ENCODE data around the gene SLC10A6.
"Not testable (repeated sequence)": the region's sequence is repeated elsewhere in the genome, so short reads cannot be mapped to it uniquely, and the experiment has no call there.

Gene SLC10A6, protein sequence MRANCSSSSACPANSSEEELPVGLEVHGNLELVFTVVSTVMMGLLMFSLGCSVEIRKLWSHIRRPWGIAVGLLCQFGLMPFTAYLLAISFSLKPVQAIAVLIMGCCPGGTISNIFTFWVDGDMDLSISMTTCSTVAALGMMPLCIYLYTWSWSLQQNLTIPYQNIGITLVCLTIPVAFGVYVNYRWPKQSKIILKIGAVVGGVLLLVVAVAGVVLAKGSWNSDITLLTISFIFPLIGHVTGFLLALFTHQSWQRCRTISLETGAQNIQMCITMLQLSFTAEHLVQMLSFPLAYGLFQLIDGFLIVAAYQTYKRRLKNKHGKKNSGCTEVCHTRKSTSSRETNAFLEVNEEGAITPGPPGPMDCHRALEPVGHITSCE

DNA sequence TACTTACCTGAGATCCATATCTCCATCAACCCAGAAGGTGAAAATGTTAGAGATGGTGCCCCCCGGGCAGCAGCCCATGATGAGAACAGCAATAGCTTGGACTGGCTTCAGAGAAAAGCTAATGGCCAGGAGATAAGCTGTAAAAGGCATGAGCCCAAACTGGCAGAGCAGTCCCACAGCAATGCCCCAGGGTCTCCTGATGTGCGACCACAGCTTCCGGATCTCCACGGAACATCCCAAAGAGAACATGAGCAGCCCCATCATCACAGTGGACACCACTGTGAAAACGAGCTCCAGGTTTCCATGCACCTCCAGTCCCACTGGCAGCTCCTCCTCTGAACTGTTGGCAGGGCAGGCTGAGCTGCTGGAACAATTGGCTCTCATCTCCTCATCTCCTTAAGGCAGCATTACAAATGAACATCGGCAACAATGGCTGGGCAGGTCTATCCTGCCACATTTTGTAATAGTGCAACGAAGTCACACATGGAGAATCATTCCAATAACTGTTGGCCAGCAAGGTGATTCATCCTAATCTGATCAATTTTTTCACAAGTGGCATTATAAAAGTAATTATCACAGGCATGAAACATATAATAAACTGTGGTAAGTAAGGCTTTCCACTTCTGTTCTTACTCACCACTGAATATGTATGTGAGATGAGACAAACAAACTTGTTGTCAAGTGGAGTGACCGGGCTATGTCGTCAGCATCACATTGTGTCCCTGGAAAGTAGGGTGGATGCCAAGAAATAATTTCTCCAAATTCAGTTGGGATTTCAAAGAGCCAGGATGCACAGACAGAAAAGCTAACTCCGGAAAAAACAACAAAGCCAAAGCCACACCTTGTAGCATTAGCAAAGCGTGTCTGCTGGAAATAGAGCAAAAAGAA lies at the start of gene SLC10A6:
Gene SLC10A6 (minus strand): TSS at position 653 of the 888 bp plus-strand sequence. CDS start 269 bp downstream, at position 384.
- no peak for DNase-seq

DNA sequence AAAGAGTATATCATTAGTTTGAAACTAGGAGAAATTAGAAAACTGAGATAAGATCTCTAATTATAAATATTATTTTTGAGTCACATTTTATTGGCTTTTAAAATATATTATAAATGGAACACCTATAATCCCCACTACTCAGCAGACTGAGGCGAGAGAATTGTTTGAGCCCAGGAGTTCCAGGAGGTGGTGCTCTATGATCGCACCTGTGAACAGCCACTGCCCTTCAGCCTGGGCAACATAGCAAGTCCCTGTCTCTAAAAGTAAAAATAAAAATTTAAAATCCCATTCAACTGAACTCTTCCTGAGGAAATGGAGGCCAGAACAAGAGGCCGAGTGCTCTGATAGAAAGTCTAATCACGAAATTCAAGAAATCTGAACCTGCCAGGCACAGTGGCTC lies 49.4 kb upstream of the SLC10A6 start:
- no peak for DNase-seq

DNA sequence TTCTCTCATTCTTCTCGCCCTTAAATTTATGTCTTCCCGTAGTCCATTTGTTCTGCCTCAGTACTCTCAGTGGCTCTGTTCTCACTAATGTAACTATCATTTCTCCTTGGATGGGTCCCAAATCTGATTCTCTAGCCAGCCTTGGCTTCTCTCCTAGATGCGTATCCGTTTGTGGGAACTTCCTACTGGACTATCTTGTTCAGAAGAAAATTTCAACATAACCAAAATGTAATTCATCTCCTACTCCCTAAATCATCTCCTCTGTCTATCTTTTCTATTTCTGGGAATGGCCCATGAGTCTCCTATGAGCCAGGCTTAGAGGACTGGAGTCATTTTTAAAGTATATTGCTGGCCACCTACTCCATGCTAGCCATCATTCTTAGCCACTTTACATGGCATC lies 47.4 kb upstream of the SLC10A6 start:
- no peak for DNase-seq

DNA sequence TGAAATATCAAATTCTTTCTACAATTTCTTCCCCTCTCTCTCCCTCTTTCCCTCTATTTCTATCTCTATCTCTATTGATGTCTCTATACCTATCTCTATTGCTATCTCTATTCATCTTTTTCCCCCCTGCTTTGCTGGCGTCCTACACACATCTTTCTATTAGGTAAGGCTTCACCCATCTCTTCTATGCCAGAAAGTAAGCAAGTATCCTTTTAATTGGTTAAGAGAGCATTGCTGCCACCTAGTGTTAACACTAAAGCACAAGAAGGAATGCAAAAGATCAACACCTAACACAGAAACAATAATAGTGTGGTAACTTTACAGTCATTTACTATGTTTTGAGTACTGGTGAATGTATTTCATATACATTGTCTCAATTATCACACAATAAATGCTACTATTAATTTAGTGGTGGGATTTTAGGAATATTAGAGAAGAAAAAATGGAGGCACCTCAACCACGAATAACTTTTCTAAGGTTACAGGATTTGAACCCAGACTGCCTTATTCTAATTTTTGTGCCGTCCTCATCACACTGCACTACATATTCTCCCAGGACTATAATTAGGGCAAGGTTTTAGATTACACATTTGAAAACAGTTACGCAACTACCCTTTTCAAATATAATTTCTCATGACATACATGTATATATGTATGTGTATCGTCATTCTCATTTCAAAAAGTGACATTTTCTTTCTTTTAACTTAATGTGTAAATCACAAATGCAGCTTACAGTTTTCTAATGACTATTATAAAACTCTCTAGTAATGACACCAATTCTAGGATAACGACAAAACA lies 46.7 kb upstream of the SLC10A6 start:
- peak; percentile 41 for DNase-seq

GRCh38 chr4:86894455-86894854 lies 45.3 kb upstream of the SLC10A6 start:
- no peak for DNase-seq

DNA sequence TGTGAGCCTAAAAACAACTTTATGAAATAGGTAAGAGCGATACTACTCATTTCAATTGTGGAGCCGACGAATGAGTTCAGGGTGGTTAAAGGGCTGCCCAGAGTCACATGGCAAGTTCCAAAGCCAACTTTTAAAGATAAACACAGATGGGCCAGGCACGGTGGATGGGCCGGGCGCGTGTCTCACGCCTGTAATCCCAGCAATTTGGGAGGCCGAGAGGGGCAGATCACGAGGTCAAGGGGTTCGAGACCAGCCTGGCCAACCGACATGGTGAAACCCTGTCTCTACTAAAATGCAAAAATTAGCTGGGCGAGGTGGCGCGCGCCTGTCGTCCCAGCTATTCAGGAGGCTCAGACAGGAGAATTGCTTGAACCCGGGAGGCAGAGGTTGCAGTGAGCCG lies 44.0 kb upstream of the SLC10A6 start:
- DNase-seq = no peak

GRCh38 chr4:86892636-86892960 lies 43.4 kb upstream of the SLC10A6 start:
- DNase-seq = no peak

DNA sequence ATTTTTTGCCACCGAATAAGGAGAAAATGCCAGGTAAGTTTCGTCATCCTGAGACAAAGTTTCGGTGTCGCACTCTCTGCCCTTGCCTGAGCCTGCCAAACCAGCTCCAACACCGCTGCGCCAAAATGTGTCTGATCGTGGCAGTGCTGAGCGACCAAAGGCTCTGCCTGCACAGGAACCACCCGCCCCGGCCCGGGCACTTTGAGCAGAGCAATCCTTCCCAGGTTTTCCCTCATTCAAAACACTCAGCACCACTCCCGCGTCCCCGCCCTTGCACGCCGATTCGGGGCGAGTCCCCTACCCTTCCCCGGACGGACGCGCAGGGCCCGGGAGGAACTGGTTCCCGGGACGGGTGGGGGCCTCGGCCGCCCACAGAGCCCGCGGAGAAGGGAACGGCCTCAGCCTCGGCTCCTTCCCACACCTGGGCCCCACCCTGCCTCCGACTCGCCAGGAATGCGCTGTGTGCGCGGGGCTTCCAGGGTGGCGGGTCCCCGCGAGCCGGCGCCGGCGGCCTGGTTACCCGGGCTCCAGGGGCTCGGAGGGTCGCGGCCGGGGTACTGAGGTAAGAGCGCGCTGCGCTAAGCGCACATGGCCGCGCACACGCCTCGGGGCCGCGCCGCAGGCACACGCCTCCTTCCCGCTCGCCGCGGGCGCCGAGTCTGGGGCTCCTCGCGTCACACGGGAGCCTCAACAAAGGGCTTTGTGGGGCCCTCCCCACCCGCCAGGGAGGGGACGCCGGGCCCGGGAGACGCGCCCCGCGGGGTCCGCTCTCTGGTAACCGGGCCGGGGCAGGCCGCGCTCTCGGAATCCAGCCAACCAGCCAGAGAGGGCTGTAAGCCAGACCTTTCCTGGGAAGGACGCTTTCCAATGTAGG lies 42.8 kb upstream of the SLC10A6 start, which contains the start of gene C4orf36:
Gene C4orf36 (minus strand): TSS at position 661 of the 874 bp plus-strand sequence. CDS start 902 bp downstream, outside the sequence.
- DNase-seq = peak; percentile 62

- no peak for DNase-seq
Observed at GRCh38 chr4:86890790-86891189, 41.6 kb upstream of the SLC10A6 start.

GRCh38 chr4:86879641-86880040 lies 30.5 kb upstream of the SLC10A6 start:
- DNase-seq = no peak

- no peak for DNase-seq
Observed at GRCh38 chr4:86878640-86879039, 29.5 kb upstream of the SLC10A6 start.

DNA sequence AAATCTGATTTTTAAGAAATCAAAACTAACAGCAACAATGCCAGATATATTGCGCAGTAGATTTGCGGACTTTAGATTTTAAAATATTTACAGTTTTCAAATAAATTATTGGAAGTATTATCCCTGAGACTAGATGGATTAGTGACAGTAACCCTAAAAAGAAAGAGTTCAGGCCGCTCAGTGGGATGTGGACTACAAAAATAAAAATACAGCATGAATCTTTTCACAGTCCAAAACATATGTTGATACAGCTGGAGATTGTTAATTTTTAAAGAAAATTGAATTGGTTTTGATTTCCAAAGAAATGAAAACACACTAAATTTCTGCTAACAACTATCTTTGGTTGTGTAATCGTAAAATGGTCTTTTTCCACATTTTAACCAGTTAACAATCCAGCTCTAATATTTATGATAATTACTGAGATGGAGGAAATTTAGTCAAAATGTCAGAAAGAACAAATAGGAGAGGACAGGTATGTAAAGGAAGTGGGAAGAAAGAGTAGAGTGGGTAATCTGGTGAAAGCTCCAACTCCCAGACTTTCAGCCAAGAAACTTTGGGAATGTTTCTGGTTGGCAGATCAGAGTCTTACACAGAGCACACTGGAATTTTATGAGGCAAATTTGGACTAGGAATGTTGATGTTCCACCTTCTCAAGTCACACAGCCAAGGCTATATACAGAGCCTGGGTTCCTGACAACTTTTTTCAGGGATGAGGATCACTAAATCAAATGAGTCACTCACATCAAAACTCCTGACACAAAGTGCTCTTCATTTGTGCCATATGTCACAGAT lies 27.9 kb upstream of the SLC10A6 start:
- no peak for DNase-seq

GRCh38 chr4:86875436-86875835 lies 26.3 kb upstream of the SLC10A6 start:
- not testable (repeated sequence) for DNase-seq

- no peak for DNase-seq
Observed at GRCh38 chr4:86872135-86872534, 23.0 kb upstream of the SLC10A6 start.

GRCh38 chr4:86870442-86871069 lies 21.4 kb upstream of the SLC10A6 start:
- DNase-seq = no peak

DNA sequence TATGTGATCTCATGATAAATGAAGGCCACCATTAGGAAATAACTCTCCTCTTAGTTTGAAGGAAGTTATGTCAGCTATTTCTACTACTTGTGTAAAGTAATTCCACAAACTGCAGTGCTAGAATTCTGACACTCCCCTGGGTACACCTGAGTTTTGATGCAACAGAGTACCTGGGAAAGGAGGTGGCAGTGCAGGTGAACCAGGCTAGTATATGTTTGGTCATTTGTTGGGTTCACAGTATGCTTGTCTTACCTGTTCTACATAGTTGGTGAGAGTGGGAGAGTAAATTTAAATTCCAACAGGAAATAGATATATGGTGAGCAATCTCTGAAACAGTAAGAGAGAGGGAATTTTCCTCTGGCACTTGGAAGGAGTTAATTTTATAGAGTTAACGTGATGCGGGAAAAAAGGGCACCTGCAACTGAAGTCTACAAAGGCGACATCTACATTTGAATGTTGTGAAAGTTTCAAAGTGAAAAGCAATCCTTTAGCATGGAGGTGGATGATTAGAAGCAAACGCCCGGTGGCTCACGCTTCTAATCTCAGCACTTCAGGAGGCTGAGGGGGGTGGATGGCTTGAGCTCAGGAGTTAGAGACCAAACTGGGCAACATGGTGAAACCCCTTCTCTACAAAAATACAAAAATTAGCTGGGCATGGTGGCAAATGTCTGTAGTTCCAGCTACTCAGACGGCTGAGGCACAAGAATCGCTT lies 8.3 kb upstream of the SLC10A6 start:
- no peak for DNase-seq

DNA sequence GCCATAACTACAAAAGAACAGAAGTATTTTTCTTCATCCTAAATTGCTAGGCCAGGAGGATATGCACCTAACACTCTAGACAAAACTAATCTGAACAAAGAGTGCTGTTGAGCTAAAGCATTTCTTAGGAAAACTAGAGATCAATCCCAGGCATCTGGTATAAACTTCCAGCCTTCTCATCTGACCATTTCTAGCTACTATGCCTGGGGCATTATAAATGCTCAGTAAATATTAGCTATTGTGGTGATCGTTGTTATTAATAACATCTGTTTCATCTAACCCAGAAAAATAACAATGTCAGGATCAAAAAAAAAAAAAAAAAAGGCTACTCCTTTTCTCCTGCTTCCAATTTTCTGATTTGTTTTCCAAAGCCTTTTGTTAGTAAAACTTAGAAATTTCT lies 7.7 kb upstream of the SLC10A6 start:
- no peak for DNase-seq

DNA sequence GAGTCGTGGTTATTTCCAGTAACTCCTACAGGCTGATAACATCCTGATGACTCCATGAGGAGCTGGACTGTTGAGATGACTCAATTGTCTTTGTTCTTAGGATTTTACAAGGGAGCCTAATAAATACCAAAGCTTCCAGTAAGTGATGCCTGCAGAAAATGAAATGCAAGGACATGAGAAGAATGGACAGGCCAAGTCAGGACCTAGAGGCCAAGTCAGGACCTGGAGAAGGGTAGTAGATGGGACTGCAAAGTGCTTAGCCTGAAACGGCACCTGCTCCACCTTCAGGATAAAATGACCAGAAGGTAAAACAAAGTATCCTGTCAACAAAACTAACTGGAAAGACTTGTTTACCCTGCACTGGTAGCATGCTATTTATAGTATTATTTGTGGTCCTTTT lies 6.4 kb upstream of the SLC10A6 start:
- DNase-seq = no peak

DNA sequence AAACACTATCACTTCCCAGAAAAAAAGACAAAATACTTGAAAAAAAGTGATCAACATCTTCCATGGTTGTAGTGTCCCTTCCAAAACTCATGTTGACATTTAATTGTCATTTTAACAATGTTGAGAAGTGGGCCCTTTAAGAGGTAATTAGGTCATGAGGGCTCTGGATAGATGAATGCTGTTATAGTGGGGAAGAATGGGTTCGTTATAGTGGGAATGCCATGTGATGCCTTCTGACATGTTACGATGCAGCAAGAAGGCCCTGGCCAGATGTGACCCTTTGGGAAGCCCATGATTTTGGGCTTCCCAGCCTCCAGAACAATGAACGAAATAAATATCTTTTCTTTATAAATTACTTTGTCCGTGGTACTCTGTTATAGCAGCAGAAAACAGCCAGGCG lies 4.0 kb upstream of the SLC10A6 start:
- DNase-seq = no peak

- no peak for DNase-seq
Observed at GRCh38 chr4:86848136-86848535, 1.0 kb downstream of the SLC10A6 start.
